Endothelial cell of umbilical vein (primary cell): ENCODE results near the gene C1orf226. TPM values are rescaled to one million over a fixed set of nuclear protein-coding genes. Genes with fewer than 3 reads are reported as not detected.

Experiments used
- BruUV-seq: library from RNA; stranded (reverse); fragments of 400-500 nt; replicated peaks from 2 replicates; lab custom pipeline; 2021; lab: Mats Ljungman, UMichigan
- CTCF ChIA-PET: fragments of 300-600, 350-600 bp; sonication (Branson Sonifier 250); formaldehyde crosslinking; loops from one replicate; lab custom pipeline; 2021; ENCODE audit warnings: antibody characterized with exemption, inconsistent platforms; lab: Charles Lee
- POLR2A ChIA-PET: fragments of 300-600, 350-600 bp; sonication (Branson Sonifier 250); formaldehyde crosslinking; loops from one replicate; lab custom pipeline; 2021; ENCODE audit warnings: antibody characterized with exemption, inconsistent platforms; lab: Charles Lee
- DNase-seq: peaks from one replicate; pipeline ENCODE4 v3.0.0-alpha.2; 2011; ENCODE audit warnings: low read depth, low spot score
- FAIRE-seq: peaks from 2 replicates; lab custom pipeline; 2011; peaks lifted over from hg19 to GRCh38; lab: Jason Lieb, UNC
- H2AFZ ChIP-seq: 2 replicates; pipeline ENCODE4 v1.6.0; 2012; ENCODE audit warnings: low read depth, low read length, control low read depth, inconsistent platforms
- H3K27ac ChIP-seq: 2 replicates; pipeline ENCODE4 v1.5.1; 2011; ENCODE audit warnings: low read depth, mild to moderate bottlenecking, control low read depth, low read length, moderate library complexity; ENCODE audit not compliant: insufficient read depth
- H3K27me3 ChIP-seq, 2 experiments: 2 replicates each; pipeline versions ENCODE4 v1.6.0 to v1.6.1; 2011; ENCODE audit warnings: low read length in 2 of 2, mixed read lengths in 1 of 2; ENCODE audit not compliant: control insufficient read depth in 2 of 2, insufficient read depth in 2 of 2
- H3K36me3 ChIP-seq, 2 experiments: 2 replicates in 1 of 2; 3 replicates in 1 of 2; pipeline ENCODE4 v1.5.1; 2011; ENCODE audit warnings: low read length in 2 of 2, mild to moderate bottlenecking in 1 of 2, moderate library complexity in 1 of 2; ENCODE audit not compliant: control insufficient read depth in 2 of 2, insufficient read depth in 2 of 2; ENCODE audit errors: extremely low read depth in 1 of 2
- H3K4me1 ChIP-seq: 3 replicates; pipeline ENCODE4 v1.5.1; 2011; ENCODE audit warnings: mild to moderate bottlenecking, low read length; ENCODE audit not compliant: control insufficient read depth, insufficient read depth; ENCODE audit errors: extremely low read depth
- H3K4me2 ChIP-seq: 2 replicates; pipeline ENCODE4 v1.6.1; 2011; ENCODE audit warnings: low read length, control low read depth, mixed read lengths; ENCODE audit not compliant: insufficient read depth
- H3K4me3 ChIP-seq, 3 experiments: fragments of 200-600 bp in 1 of 3; sonication (generic), shearing (Covaris generic) in 1 of 3; replicated peaks in 1 of 3; 2 replicates each; pipeline ENCODE4 v1.5.1; 2011 to 2016; ENCODE audit warnings: control low read depth in 3 of 3, low read length in 3 of 3, mild to moderate bottlenecking in 2 of 3, inconsistent platforms in 1 of 3, low read depth in 1 of 3, moderate library complexity in 1 of 3; ENCODE audit not compliant: insufficient read depth in 1 of 3
- H3K79me2 ChIP-seq: 2 replicates; pipeline ENCODE4 v1.6.0; 2012; ENCODE audit warnings: low read length, inconsistent platforms; ENCODE audit not compliant: control insufficient read depth, insufficient read depth
- H3K9ac ChIP-seq: replicated peaks from 2 replicates; pipeline ENCODE3; 2011; ENCODE audit warnings: low read length, control low read depth; ENCODE audit not compliant: insufficient read depth; ENCODE audit errors: extremely low read depth
- H3K9me1 ChIP-seq: replicated peaks from 3 replicates; pipeline ENCODE4 v1.6.0; 2011; ENCODE audit warnings: mild to moderate bottlenecking, low read length; ENCODE audit not compliant: control insufficient read depth, insufficient read depth; ENCODE audit errors: extremely low read depth
- H3K9me3 ChIP-seq: replicated peaks from 2 replicates; pipeline ENCODE4 v1.5.1; 2012; ENCODE audit warnings: low read length, inconsistent platforms; ENCODE audit not compliant: control insufficient read depth, insufficient read depth
- H4K20me1 ChIP-seq: replicated peaks from 2 replicates; pipeline ENCODE3; 2011; ENCODE audit warnings: mild to moderate bottlenecking, low read length; ENCODE audit not compliant: control insufficient read depth, insufficient read depth; ENCODE audit errors: extremely low read depth
- EZH2 ChIP-seq: IDR thresholded peaks from 2 replicates; pipeline ENCODE4 v1.6.1; 2012; ENCODE audit warnings: borderline replicate concordance, low read depth, mild to moderate bottlenecking, moderate library complexity, low read length, inconsistent platforms; ENCODE audit not compliant: severe bottlenecking
- FOS ChIP-seq: IDR thresholded peaks from 2 replicates; pipeline ENCODE4 v1.6.1; 2011; ENCODE audit warnings: mild to moderate bottlenecking, low read length, moderate library complexity, borderline replicate concordance; ENCODE audit not compliant: insufficient read depth
- GATA2 ChIP-seq: IDR thresholded peaks from 2 replicates; pipeline ENCODE4 v1.7.0; 2011; ENCODE audit warnings: low read depth, mild to moderate bottlenecking, moderate library complexity, mixed read lengths, low read length; ENCODE audit not compliant: insufficient read length, insufficient read depth
- JUN ChIP-seq: IDR thresholded peaks from 2 replicates; pipeline ENCODE4 v1.6.1; 2011; ENCODE audit warnings: borderline replicate concordance, low read depth; ENCODE audit not compliant: insufficient read length, insufficient read depth
- MYC ChIP-seq: IDR thresholded peaks from one replicate; pipeline ENCODE4 v1.6.1; 2011; ENCODE audit warnings: mild to moderate bottlenecking, low read depth, low read length
- POLR2A ChIP-seq: IDR thresholded peaks from 2 replicates; pipeline ENCODE4 v1.6.1; 2012; ENCODE audit warnings: low read depth, mild to moderate bottlenecking, control low read depth, low read length
- POLR2AphosphoS5 ChIP-seq: IDR thresholded peaks from 2 replicates; pipeline ENCODE4 v1.6.1; 2012; ENCODE audit warnings: low read depth, mild to moderate bottlenecking, control low read depth, low read length, moderate library complexity; ENCODE audit not compliant: insufficient read depth
- dilution Hi-C: fragments of 300-500 bp; cut with MboI; formaldehyde crosslinking; loops from one replicate; pipeline ENCODE4 v1.15.0; 2019; ENCODE audit warnings: low sequenced_read_pairs; ENCODE audit not compliant: extremely low pct_ligation_motif_present
- intact Hi-C: fragments of 100-400 bp; cut with micrococcal nuclease; formaldehyde crosslinking; loops from one replicate; pipeline ENCODE4 v1.10.0; 2022
- polyA plus RNA-seq, 4 experiments: library from polyadenylated mRNA; depleted of rRNA in 3 of 4; stranded (reverse) in 3 of 4; unstranded in 1 of 4; fragments of >200 nt; gene quantifications; 2 replicates each; pipeline versions ENCODE4 v1.2.1 to v1.2.3, GENCODE V29; 2011 to 2012; ENCODE audit warnings: missing spikeins in 1 of 4
- total RNA-seq: library from RNA; stranded (reverse); gene quantifications from 2 replicates; pipeline ENCODE4 v1.2.3, GENCODE V29; 2021
- TF ChIP-seq, protein P1 (sequence below), 2 donors: IDR thresholded peaks; 1 replicate in 1 of 2; 2 replicates in 1 of 2; pipeline ENCODE4 v1.5.1; 2011; ENCODE audit warnings: low read length in 2 of 2, mild to moderate bottlenecking in 2 of 2, moderate library complexity in 2 of 2, control low read depth in 1 of 2, inconsistent platforms in 1 of 2, low read depth in 1 of 2; ENCODE audit not compliant: insufficient read depth in 1 of 2; ENCODE audit errors: extremely low read depth in 1 of 2
- TF ChIP-seq, protein P2 (sequence below): IDR thresholded peaks from 2 replicates; pipeline ENCODE4 v1.6.1; 2011; ENCODE audit not compliant: insufficient read depth, insufficient read length

C1orf226 gene
- total and polyA plus RNA-seq, 2 donors (not counting 3 experiments of a cell fraction or from before 2014, with no cell fraction given), result 2.5 to 4.2 TPM

DNA sequence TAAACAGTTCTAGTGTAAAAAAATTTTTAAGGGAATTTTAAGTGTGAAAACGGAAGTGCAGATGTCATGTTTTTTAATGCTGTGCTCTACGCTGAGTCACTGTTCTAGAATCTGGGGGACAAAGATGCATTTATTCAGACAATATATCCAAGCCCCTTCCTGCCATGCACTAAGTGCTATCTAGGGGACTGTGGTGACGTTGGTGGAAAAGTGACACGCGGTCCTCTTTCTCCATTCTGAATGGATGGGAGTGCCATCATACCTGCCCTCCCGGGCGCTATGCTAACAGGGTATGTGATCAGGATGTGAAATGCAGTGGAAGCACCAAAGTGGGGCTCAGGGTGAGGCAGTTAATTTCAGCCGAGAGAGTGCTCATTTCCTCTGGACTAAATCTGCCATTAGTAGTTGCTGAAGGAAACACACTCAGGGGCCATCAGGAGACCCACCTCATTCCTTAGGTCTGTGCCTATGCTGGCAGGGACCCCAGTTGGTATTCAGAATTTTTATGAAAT, 6.6 kb downstream of the C1orf226 start:
- H3K4me3 ChIP-seq, result no peak overlapping the region
- intact Hi-C loops (no loop called here), dilution Hi-C loops (no loop called here)
- no peaks in the 10 kb centered on the region for H3K27me3 ChIP-seq
- no peaks in the 10 kb centered on the region for H3K9me1 ChIP-seq
- FAIRE-seq (no peak), DNase-seq (no peak)
- ChIA-PET CTCF (interaction anchor here (1.2 to 4.1 kb wide), 2 partner anchors 32 to 332 kb away, joined by 3 to 51 read pairs; no protein-coding TSS in a partner anchor), POLR2A (no interaction called here)
- peaks cover 0 to 3% of the 10 kb centered on the region in 2 experiments for H3K36me3 ChIP-seq
- no peak overlapping the region for H3K27ac ChIP-seq
- no TSS peak for BruUV-seq
- H3K9ac ChIP-seq, result no peak overlapping the region
- H3K79me2 ChIP-seq, result no peaks in the 10 kb centered on the region
- no peak overlapping the region for H3K4me2 ChIP-seq
- TF ChIP-seq GATA2 (no peak), FOS (no peak), POLR2A (no peak), MYC (no peak)
- TF ChIP-seq, protein P1, sequence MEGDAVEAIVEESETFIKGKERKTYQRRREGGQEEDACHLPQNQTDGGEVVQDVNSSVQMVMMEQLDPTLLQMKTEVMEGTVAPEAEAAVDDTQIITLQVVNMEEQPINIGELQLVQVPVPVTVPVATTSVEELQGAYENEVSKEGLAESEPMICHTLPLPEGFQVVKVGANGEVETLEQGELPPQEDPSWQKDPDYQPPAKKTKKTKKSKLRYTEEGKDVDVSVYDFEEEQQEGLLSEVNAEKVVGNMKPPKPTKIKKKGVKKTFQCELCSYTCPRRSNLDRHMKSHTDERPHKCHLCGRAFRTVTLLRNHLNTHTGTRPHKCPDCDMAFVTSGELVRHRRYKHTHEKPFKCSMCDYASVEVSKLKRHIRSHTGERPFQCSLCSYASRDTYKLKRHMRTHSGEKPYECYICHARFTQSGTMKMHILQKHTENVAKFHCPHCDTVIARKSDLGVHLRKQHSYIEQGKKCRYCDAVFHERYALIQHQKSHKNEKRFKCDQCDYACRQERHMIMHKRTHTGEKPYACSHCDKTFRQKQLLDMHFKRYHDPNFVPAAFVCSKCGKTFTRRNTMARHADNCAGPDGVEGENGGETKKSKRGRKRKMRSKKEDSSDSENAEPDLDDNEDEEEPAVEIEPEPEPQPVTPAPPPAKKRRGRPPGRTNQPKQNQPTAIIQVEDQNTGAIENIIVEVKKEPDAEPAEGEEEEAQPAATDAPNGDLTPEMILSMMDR (IDR thresholded peaks at IDR 0.05; ENCODE audit: extremely low read depth in 1 of 2, insufficient read depth in 1 of 2, low read depth in 1 of 2, low read length in 2 of 2), result no peak
- H3K9me3 ChIP-seq, result no peaks in the 10 kb centered on the region
- no peak overlapping the region for H2AFZ ChIP-seq
- no peaks in the 10 kb centered on the region for H3K4me1 ChIP-seq
- H4K20me1 ChIP-seq, result no peaks in the 10 kb centered on the region

DNA sequence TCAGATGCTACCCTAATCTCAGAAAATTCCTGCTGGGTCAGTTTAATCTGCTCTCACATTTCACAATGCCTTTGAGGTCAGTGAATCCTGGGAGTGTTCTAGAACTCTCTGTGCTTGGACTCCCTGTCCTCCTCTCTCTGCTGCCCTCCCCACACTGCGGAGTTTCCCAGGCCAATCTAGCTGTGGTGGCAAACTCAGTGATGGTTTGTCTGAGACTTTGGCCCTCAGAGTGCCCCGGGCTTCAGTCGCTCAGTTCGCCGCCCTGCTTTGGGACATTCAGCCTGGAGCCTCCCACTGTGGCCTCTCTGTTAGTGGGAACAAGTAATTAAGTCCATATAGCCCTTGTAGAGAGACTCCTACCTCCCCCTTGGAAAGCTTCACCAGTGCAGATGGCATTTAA, 7.1 kb downstream of the C1orf226 start:
- POLR2A ChIA-PET, result no interaction called here
- intact Hi-C loops, result no loop called here
- no peak overlapping the region for H3K4me2 ChIP-seq

More for the DNA sequence above, 7.1 kb downstream of the C1orf226 start:
- Histone ChIP-seq H3K9me1 (no peaks in the 10 kb centered on the region), H3K36me3 (peaks cover 0 to under 1% of the 10 kb centered on the region in 2 experiments), H4K20me1 (no peaks in the 10 kb centered on the region), H2AFZ (no peak overlapping the region), H3K4me1 (no peaks in the 10 kb centered on the region), H3K9ac (no peak overlapping the region), H3K79me2 (no peaks in the 10 kb centered on the region), H3K27ac (no peak overlapping the region), H3K9me3 (no peaks in the 10 kb centered on the region), H3K27me3 (no peaks in the 10 kb centered on the region), H3K4me3 (no peak overlapping the region)
- no peak for DNase-seq
- CTCF ChIA-PET, result interaction anchor here (0.9 to 4.5 kb wide), 5 partner anchors 31 to 352 kb away, joined by 3 to 51 read pairs (median 4); no protein-coding TSS in a partner anchor
- no peak for TF ChIP-seq JUN
- TF ChIP-seq MYC, result no peak
- no peak for TF ChIP-seq POLR2A
- no peak for TF ChIP-seq FOS
- TF ChIP-seq GATA2, result no peak
- TF ChIP-seq POLR2AphosphoS5, result no peak
- TF ChIP-seq, protein P2, sequence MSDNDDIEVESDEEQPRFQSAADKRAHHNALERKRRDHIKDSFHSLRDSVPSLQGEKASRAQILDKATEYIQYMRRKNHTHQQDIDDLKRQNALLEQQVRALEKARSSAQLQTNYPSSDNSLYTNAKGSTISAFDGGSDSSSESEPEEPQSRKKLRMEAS, result no peak
- TF ChIP-seq, protein P1 (IDR thresholded peaks at IDR 0.05; ENCODE audit: extremely low read depth in 1 of 2, insufficient read depth in 1 of 2, low read depth in 1 of 2, low read length in 2 of 2), result no peak
- TF ChIP-seq EZH2, result no peak
- dilution Hi-C loops, result no loop called here
- FAIRE-seq, result no peak
- no TSS peak for BruUV-seq
